NCI-H187 (cell line): Measurements from ENCODE around the gene LCA5.
"Not testable (repeated sequence)": the region's sequence is repeated elsewhere in the genome, so short reads cannot be mapped to it uniquely, and the experiment has no call there.

ENCODE experiments used
- DNase-seq, 2 experiments: peaks; one replicate each; lab custom pipeline; 2025; lab: John Stamatoyannopoulos, UW

LCA5 gene

DNA sequence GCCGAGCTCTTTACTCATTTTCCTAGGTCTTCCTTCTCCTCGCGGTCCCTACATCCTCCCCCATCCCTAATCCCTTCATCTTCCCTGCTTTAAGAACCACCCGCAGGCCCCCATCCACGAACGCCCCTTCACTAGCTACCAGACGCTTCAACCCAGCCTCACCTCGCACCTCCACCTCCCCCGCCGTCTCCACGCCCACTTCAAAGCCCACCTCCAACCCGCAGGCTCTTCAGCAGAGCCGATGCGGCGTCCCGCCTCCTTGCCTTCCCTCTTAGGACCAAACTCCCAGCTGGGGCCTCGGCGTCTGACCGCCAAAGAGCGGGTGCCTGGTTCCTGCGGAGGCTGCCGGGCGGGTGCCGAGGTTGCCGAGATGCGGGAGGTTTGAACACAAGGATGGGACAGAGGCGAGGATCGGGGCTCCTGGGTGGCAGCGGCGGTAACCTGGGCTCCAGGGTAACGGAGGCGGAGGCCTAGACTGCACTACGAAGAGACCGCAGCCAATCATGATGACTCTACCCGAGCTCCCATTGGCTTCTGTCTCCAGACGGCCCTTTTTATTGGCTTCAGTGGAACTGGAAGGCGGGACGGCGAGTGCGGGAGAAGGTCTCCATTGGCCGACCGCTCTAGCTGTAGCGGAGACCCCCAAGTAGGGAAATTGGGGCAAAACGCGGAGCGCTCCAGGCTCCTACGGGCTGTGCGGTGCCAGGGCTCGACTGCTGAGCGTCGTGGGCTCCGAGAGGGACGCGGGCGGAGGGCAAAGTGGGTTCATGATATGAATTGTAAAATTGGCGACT lies at the start of gene LCA5:
Gene LCA5 (minus strand): TSS at position 477 of the 794 bp plus-strand sequence. CDS start 18,536 bp downstream, outside the sequence.
- peak; percentile 84 to 91 for DNase-seq

DNA sequence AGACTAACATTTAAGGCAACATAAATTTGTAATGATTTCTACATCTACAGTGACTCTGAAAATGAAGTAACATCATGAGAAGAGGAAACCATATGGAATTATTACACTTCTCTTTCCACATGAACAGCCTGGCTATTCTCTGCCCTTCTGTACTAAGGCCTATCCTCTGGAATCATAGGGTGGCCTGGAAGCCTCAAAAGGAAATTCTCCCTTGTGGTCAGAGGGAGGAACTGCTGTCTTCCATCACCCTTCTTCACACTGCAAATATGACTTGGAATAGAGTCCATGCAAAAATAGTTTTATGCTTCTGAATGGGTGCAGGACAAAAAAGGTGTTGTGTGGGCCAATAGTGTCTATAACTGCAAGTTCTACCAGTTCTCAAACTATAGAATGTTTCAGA lies 49.3 kb upstream of the LCA5 start:
- DNase-seq, result no peak

DNA sequence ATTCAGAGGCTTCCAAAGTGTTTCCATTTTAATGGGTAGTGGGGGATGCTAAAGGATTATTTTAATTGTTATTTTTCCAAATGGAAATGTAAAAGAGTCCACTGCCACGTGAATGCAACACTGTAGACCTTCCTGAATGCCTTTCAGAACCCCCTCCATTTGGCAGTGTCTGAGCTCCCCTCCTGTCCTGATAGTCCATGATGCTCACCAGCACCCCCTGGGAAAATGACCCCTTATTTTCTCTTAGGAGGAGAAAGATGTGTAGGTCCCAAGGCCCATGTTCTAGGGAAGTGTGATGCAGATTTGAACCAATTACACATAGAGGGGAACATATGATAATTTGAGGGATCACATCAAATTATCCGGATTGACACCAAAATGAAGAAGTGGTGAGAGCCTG lies 47.1 kb upstream of the LCA5 start:
- DNase-seq, result no peak

DNA sequence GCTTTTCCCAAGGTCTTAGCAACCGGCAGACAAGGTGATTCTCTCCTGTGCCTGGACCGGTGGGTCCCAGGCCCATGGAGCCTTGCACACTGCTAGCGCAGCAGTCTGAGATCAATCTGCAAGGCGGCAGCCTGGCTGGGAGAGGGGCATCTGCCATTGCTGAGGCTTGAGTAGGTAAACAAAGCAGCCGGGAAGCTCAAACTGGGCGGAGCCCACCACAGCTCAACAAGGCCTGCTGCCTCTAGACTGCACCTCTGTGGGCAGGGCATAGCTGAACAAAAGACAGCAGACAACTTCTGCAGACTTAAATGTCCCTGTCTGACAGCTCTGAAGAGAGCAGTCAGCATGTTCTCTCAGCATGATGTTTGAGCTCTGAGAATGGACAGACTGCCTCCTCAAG lies 40.7 kb upstream of the LCA5 start:
- DNase-seq, result not testable (repeated sequence)

DNA sequence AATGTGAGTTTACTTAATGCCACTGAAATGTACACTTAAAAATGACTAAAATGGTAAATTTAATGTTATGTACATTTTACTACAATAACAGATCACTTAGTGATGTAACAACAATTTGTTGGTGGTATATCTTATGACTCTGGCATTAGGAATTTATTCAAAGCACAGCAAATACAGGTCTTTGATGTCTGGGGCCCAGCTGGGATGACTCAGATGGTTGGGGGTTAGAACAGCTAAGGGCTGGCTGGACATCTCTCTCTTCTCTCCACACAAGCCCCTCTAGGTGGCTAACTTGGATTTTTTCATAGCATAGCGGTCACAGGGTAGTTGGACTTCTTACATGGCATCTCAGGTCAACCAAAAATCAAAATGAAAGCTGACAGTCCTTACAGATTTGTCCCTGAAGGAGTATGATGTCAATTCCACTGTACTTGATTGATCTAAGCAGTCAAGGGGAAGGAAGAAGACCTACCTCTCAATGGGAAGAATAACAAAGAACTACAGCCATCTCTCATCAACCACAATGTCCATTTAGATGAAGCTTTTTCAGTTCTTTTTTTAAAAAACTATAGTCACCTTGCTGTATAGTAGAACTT lies 37.5 kb upstream of the LCA5 start:
- DNase-seq, result no peak

DNA sequence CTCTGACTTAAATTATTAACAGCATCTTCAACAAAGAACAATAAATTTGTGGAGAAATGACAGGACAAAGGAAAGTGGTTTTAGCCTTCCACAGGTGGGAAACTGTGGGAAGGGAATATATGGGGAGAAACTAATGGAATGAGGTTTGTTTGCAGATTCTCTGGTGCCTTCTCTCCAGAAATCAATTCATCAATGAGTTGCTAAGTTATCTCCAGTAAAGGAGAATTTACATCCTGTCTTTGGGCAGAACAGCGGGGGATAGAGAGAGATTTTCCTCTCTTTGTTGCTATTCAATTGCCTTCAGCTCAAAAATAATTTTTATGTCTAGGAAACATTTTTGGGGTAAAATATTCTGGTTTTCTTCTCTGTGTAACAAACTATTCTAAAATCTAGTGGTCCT lies 36.9 kb upstream of the LCA5 start:
- no peak for DNase-seq

DNA sequence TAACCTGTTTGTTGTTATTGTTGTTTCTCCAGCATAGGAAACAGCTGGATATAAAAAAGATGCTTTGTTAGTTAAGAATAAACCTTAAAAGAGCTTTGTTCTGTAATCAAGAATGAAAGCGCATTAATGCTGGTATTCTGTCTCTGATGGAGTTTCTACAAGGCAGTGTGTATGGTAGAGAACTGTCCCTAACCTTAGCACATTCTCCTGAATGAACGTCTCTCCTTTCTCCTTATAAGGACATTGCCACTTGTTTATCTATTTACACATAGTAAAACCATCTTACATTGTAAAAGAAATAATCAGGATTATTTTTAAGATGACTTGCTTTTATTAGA lies 33.8 kb upstream of the LCA5 start:
- no peak for DNase-seq

DNA sequence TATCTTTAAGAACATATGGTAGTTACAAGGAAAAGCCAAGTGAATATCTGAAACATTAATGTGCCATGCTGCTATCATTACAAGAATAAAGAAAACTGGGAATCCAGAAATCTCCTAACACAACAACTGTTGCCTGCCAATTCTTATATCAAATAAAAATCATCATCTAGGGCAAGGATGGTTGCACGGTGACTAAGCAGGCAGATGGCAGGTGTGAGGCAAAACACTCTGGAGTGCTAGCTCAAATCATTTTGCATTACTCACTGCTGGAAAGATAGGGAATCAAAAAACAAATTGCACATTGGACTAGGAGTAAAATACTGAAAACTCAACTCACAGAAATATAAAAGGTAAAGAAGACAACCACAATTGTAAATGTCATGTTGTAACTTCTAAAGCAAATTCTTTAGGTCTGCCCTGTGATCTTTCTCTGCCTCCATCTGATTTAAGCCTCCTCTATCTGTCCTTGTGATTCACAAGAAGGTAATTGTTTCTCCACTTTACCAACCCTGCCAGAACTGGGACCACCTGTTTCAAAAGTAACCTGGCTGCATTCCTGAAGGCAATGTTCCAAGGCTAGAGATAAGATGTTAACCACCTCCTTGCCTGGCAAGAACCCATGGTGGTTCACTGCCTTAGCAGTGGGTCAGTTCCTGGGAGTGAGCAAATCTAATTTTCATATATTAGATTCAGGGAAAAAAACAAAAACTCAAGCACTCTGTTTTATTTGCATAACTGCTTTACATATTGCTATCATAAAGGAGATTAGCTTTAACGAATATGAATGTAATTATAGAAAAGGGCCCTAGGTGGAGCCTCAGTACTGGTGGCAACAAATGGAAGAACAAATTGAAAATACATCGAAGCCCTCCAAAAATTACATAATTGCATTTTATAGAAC lies 33.1 kb upstream of the LCA5 start:
- DNase-seq, result no peak

DNA sequence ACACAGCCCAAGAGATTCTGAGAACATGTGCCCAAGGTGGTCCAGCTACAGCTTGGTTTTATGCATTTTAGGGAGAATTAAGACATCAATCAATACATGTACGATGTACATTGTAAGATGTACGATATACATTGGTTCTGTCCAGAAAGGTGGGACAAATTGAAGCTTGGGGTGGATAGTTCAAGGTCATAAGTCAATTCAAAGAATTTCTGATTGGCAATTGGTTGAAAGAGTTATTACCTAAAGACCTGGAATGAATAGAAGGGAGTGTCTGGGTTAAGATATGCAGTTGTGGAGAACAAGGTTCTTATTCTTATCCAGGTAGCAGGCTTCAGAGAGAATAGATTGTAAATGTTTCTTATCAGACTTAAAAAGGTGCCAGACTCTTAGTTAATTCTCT lies 31.8 kb upstream of the LCA5 start:
- DNase-seq, result no peak

DNA sequence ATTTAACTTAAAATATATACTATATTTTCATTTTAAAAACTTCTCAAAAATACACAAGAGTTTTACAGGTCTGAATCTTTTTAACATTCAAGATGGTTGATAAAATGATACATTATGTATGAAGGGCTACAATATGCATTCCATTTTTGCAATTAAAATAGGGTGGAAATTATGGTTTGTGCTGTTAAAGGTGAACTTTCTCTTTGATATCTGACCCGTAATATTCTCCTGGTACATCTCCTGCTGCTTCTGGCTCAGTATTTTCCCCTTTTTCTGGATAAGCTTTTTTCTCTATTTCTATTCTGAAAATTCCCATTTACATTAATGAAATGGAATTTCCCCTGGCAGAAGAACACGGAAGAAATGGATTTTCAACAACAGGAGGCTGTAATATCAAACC lies 27.4 kb upstream of the LCA5 start:
- no peak for DNase-seq

DNA sequence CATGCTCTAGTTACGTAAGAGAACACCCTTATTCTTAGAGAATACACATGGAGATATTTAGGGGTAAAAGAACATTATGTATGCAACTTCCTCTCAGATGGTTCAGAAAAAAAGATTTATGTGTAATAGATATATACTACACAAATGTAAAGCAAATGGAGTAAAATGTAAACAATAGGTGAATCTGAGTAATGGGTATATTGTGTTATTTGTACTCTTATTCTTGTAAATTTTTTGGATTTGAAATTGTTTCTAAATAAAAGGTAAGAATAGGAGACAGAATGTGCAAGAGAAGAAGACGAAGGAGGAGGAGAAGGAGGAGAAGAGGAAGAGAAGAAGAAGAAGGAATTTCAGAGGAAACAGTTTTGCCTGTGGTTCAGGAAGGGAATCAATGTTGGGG lies 22.5 kb upstream of the LCA5 start:
- DNase-seq, result no peak

DNA sequence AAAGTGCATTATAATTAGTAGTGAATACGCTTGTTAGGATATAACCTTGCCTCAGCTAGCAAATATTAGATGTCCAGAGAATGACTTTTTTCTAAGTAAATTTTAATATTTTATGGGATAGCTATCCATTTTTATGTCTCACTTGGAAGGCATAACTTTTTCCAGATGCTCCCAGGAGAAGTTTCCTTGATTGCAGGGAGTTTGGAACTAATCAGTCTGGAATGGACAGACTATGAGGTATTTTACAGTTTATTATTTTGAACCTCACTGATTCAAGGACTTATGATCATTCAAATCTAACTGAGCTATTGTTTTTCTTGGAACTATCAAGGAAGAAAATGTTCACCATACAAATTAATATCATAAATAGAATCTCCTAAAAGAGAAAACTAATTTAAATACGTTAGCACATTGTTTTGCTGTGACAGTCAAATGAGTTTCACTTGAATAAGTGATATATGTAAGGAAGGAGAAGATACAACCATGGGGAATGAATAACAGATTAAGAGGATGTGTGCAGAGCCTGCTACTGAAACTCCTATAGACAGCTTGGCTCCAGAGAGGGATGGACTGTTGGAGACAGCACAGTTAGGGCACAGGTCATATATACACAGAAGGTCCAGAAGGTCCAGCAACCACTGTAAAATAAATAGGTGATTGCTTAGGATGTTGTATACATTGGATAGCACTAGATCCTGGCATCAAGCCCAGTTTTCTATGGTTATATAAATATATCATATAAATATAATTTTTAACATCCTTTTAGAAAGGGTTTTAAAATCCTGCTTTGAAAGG lies 20.6 kb upstream of the LCA5 start:
- no peak for DNase-seq

DNA sequence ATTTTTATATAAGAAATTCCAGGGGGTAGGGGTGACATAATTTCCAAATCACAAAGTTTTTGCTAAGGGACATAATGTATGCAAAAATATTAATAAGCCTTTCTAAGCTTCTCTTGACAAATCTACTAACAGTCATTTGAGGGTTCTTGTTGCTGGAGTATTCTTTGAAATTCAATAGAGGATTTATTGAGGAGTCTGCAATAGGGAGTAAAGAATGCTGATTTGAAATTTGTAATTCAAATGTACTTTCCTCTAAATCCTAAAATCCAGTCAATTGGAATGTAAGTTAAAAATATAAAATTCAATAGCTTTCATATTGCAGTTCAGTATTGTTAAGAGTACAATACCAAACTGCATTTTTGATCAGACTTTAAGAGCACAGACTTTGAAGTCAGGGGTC lies 17.1 kb upstream of the LCA5 start:
- DNase-seq, result no peak

DNA sequence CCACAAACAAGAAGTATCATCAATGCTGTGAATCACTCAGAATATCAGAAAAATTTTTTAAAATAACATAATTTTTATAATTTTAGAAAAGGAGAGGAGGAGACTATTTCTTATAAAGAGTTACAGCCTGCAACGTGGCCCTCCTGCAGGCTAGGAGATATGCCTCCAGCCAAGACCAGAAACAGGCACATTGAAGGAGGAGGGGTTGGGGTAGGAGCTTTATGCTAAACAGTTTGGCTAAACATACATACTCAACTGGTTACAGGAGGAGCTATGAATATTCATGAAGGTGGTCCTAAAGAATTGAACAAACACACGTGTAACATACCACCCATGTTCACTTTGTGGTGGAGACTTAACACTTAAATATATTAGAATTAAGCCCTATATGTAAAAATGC lies 14.2 kb upstream of the LCA5 start:
- DNase-seq, result no peak

DNA sequence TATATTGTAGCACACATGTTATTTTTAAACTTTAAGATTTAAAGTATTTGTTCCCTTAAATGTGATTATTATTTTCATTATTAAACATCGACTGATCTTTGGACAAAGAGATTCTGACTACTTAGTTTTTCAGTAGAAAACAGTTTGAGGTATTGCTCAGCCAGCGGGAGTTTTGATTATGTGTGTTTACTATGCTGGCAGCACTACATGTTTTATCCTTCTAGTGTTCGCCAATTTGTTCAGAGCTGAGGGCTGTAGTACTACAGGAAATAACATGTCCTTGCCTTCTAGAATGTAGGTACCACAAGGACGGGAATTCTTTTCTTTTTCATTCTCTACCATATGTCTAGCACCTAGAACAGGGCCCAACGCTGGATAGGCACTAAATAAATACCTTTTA lies 11.1 kb upstream of the LCA5 start:
- DNase-seq, result no peak

DNA sequence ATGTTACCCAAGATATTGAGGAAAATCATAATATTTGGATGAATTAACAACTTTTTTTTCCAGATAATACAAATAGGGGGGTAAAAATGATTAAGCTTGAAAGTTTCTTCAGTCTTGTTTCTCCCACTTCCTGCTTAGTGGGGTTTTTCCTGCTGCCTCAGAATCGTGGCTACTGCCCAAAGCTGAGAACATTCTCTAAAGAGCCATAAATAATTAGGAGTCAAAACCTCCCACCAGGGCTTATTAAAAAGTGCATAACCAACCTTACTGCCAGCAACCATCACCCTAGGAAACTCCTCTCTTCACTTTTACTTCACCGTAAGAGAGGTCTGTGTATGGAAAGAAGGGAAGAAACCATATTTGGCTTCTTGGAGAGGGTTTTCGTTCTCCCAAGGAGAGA lies 9.0 kb upstream of the LCA5 start:
- DNase-seq, result no peak

DNA sequence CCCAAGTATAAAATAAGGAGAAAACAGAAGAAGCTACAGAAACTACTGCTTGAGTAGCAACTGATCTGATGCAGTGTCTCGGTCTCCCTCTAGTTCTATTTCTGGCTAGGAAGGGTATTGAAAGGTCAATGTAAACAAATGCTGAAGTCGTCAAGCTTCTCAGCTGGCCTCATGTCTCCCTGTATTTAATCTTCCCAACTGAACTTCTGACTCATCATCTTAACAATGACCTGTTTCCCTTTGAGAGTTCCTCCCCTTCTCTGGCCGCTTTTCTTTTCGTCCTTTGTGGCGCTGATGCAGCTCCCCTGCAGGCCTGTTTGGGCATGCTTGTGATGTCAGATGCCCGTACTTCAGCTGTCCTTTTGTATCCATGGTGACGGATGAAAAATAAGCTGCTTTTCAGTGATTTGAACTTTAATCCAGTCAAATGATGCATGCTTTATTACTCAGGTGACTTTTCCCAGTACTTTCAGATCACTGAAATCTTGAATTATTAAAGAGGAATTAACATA lies 7.8 kb upstream of the LCA5 start:
- DNase-seq, result peak; percentile 47 to 72

DNA sequence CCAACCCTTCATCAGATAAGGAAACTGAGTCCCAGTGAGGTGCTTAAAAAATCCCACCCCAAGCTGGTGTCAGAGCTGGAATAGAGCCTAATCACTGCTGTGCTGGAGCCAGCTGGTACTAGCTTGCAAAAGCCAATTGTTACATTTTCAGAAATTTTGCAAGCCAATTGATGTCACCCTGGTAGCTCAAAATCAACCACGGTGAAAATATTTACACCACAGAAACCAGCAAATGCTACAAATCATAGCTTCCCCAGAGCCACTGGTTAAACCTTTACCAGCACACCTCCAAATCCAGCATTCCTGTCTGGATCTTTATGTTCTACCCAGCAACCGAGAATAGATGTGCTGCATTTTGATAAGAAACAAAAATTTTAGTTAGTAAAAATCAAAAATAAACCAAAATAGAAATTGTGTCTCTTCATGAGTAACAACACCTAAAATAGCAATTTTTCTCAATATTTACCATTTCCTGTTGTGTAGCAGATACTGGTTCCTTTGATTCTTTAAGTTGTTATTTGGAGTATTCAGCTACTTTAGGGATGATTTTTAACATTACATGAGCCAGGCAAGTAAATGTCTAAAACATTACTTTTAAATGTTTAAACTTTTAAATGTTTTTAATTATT lies 7.2 kb upstream of the LCA5 start:
- DNase-seq, result no peak

DNA sequence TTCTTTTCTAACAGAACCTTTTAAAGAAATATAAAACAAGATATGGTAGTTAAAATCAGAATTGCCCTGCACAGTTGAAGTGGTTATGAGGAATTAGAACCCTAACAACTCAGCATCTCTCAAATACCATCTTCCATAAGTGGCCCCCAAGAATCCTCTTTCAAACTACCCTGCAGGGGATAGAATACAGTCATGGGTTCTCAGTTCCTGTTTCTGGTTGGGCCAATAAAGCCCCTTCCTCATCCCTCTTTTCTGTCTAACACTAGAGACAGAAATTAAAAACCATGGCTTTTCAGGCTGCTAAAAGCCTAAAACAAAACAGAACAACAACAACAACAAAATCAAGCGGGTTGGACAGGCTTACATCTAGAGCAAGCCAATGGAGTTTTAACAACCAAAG lies 6.7 kb upstream of the LCA5 start:
- no peak for DNase-seq

DNA sequence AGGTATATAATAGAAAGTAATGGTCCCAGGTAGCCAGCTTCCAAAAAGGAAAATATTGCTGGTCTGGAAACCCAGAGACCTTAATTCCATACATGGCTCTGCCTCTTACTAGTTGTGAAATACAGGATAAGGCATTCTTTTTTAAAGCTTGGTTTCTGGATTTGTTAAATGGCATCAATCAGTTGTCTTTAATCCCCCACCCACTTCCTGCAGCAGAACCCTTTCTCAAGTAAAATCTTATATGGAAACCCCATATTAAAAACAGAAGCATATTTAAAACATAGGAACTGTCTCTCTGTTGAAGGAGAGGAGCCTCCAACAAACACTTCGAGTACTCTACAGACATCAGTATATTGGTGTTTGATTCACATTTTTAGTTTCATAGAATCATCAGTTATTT lies 6.2 kb upstream of the LCA5 start:
- no peak for DNase-seq
